Stimulated activated CD8-positive, alpha-beta memory T cell treated with anti-CD3 and anti-CD28 coated beads, Interleukin-15, amount 100 ng/mL, for 4 hours (primary cell): ENCODE data around the gene KRTAP10-11.
"Not testable (repeated sequence)": the region's sequence is repeated elsewhere in the genome, so short reads cannot be mapped to it uniquely, and the experiment has no call there.

Experiments used
- DNase-seq, 2 donors: peaks; one replicate each; pipeline ENCODE4 v3.0.0-alpha.2; 2020; ENCODE audit warnings: low read depth in 2 of 2

The KRTAP10-11 gene

GRCh38 chr21:44646366-44647221 is at the start of gene KRTAP10-11:
Gene KRTAP10-11 (plus strand): TSS chr21:44646414. CDS start chr21:44646459, 45 bp downstream.
- DNase-seq, result not testable (repeated sequence)

GRCh38 chr21:44598061-44598460 is 48.2 kb upstream of the KRTAP10-11 start:
- DNase-seq, result no peak

GRCh38 chr21:44599264-44600029 is 46.8 kb upstream of the KRTAP10-11 start:
- DNase-seq, result no peak

GRCh38 chr21:44600118-44600978 is 45.9 kb upstream of the KRTAP10-11 start, which contains the start of gene KRTAP10-7:
Gene KRTAP10-7 (plus strand): TSS chr21:44600597. CDS start chr21:44600622, 25 bp downstream.
- not testable (repeated sequence) for DNase-seq

- DNase-seq, result not testable (repeated sequence)
These were observed 45.1 kb upstream of the KRTAP10-11 start for GRCh38 chr21:44601091-44601490.

GRCh38 chr21:44601596-44602462 is 44.4 kb upstream of the KRTAP10-11 start:
- DNase-seq, result no peak

- DNase-seq, result no peak
These were observed 43.8 kb upstream of the KRTAP10-11 start for GRCh38 chr21:44602463-44602850.

GRCh38 chr21:44603109-44603875 is 42.9 kb upstream of the KRTAP10-11 start:
- DNase-seq, result no peak

- no peak for DNase-seq
These were observed 42.3 kb upstream of the KRTAP10-11 start for GRCh38 chr21:44603911-44604310.

- no peak for DNase-seq
These were observed 39.7 kb upstream of the KRTAP10-11 start for GRCh38 chr21:44606495-44606894.

- no peak for DNase-seq
These were observed 37.0 kb upstream of the KRTAP10-11 start for GRCh38 chr21:44609193-44609592.

GRCh38 chr21:44610157-44610843 is 35.9 kb upstream of the KRTAP10-11 start:
- DNase-seq, result not testable (repeated sequence)

GRCh38 chr21:44611551-44611950 is 34.7 kb upstream of the KRTAP10-11 start:
- DNase-seq, result no peak

GRCh38 chr21:44612029-44612486 is 34.2 kb upstream of the KRTAP10-11 start, which contains the start of gene KRTAP10-8:
Gene KRTAP10-8 (plus strand): TSS chr21:44612079. CDS start chr21:44612101, 22 bp downstream.
- no peak for DNase-seq

- no peak for DNase-seq
These were observed 33.5 kb upstream of the KRTAP10-11 start for GRCh38 chr21:44612669-44613229.

- DNase-seq, result no peak
These were observed 32.6 kb upstream of the KRTAP10-11 start for GRCh38 chr21:44613386-44614155.

GRCh38 chr21:44614161-44614631 is 32.0 kb upstream of the KRTAP10-11 start:
- DNase-seq, result no peak

- no peak for DNase-seq
These were observed 31.2 kb upstream of the KRTAP10-11 start for GRCh38 chr21:44614961-44615391.
